GM04504 (cell line): ENCODE results near the gene GAS2L2.

Experiments used
- DNase-seq: peaks from one replicate; pipeline ENCODE4 v3.0.0-alpha.2; 2012; ENCODE audit warnings: low read depth

The GAS2L2 gene

DNA sequence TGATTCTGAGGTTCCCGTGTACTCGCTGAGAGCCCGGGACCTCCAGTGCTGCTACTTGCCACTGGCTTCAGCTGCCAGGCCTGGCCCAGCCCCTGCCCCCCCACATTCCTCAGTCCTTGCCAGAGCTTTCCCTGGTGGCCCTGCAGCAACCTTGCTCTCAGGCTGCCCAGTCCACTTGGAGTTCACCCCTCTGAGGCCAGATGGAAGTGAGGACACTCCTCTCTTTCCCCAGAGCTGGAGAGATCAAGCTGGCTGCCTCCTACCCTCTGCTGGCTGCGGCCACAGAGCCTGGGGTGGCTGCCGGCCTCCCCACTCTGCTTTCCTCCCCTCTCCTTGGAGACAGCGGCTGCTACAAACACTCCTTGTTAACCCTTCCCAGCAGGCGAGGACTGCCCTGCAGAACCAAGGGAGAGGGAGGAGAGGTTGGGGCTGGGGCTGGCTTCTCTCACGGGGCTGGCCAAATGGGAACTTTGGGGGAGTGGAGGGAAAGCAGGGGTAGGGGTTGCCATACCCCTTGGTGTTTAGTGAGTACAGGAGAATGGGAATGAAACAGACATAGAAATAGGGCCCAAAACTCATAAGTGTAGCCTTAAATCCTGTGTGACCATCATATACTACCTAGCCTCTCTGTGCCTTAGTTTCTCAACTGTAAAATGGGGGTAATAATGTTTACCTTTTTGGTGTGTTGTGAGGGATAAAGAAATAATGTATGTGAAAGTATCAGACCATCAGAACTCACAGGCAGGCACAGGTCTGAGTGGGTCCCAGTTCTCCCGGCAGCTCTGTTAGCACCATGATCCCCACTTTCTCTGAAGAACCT lies at the start of gene GAS2L2:
Gene GAS2L2, minus strand, starts transcription at position 295 of the 820 bp plus-strand sequence. CDS start 389 bp downstream, outside the sequence.
- no peak for DNase-seq

DNA sequence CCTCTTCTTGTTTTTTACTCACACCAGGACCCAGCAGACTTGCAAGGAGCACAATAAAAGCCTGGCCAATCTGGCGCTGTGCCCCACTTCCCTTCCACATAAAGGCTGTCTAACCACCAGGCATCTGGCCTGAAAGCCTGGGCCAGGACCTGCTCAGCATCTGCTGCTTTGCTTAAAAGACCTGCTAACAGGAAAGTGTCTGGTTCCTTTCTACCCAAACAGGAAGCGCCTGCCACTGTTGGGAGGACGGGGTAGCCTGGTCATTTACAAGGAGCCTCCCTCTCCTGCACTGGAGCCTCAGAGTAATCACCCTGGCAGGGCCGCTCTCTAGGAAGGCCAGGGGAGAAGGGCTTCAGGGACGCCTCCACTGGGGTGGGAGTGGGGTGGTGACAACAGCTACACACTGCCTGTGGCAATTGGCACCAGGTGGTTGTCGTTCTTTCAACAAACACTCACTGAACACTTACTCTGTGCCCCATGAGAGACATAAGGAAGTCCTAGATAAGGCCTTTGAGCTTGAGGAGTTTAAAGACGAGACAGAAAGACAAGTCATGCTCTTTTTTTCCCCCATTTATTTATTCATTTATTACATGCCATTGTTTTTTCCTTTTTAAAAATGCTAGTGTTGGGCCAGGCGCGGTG lies 48.7 kb upstream of the GAS2L2 start:
- DNase-seq = no peak

DNA sequence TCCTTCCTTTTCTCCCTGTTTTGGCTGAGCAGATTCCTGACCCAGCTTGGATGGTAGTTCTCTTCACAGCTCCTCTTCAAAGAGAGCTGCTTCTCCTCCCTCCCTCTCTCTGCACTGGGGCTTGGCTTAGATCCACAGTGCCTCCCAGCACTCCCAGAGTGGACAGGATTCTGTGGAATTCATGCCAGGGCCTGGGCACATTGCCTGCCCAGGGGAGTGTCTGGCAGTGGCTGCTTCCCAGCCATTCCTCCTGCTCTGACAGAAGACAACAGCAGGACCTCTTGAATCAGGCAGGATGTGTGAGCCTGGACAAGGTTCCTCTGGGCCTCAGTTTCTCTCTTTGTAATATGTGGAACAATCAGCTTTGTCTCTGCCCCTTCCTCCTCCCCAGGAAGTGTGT lies 46.9 kb upstream of the GAS2L2 start:
- peak; percentile 46 for DNase-seq

DNA sequence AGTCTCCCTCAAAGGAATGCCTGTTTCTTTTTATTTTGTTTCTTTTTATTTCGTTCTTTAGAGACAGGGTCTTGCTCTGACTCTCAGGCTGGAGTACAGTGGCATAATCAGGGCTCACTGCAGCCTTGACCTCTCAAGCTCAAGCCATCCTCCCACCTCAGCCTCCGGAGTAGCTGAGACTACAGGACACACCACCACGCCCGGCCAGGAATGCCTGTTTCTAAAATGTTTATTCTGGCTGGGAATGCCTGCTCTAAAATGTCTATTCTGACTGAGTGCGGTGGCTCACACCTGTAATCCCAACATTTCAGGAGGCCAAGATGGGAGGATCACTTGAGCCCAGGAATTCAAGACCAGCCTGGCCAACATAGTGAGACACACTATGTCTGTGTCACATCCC lies 44.9 kb upstream of the GAS2L2 start:
- no peak for DNase-seq

DNA sequence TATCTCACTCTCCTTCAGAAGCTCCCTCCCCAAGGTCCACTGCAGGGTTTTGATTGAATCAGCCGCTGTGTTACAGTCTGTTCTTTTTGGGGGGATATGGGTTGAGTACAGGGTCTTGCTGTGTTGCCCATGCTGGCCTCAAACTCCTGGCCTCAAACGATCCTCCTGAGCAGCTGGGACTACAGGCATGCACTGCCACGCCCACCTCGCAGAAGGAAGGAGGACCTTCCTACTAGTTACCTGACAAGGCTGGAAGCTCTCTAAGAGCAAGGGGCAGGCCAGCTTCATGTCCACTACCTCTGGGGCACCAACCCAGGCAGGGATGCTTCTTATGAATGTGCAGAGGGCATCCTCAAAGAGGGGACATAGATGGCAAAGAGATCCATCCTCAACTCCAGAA lies 44.3 kb upstream of the GAS2L2 start:
- no peak for DNase-seq

DNA sequence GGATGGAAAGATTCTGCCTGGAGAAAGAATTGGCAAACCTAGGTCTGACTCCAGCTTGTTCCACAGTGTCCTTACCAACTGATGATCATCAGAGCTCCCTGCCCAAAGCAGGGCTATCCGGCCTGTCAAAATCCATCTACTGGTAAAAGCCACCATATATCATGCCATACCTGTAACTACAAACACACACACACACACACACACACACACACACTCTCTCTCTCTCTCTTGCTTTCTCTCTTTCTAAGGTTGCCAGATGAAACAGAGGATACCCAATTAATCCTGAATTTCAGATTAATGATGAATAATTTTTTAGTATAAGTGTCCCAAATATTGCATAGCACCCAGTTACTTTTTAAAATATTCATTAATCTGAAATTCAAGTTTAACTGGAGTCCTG lies 43.9 kb upstream of the GAS2L2 start:
- no peak for DNase-seq

DNA sequence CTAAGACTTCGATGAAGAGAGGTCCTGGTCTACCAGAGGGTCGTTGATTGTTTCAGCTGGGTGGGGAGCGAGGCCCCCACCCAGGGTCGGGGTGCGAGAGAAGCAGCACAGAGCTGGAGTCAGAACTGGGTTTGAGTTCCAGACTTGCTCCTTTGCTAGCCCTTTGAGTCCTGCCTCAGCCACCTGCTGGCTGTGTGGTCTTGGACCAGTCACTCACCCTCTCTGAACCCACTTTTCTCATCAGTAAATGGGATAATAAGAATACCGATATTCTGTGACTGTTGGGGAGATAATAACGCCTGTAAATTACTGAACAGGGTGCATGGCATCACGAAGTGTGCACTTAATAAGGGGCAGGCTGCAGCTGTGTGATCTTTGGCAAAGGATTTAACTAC lies 42.8 kb upstream of the GAS2L2 start:
- DNase-seq = no peak

DNA sequence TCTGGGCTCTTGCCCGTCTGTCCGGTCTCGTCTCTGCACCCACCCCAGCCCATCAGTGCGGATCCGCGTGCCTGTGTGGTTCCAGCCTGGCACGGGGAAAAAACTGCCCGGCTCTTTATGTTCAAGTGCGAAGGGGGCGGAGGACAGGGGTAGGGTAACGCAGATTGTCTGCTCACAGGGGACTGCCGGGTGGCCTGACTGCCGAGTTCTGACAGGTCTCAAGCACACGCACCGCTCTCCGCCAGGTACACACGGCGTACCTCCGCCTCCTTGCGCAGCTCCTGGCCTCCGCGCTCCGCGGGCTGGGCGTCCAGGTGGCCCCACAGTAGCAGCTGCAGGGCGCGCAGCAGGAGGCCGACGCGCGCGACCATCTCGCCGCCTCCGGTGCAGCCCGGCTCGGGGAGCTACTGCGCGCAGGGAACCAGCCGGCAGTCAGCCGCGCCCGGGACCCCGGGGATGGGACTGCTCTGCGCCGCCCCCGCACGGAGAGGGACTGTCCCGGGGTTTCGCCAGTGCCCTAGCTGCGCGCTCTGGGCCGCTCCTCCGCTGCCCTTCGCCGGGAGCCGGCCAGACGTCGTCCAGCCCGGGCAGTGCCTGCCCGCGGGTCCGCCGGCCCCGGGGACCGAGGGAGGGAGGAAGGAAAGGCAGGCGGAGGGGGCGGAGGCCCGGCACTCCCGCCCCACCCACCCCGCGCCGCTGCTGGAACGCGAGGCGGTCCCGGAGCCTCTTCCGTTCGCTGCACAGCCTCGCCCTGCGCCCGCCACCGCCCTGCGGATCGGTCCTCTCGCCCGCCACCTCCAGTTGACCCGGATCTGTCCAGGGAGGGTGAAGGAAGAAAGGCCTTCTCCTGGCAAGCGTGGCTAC lies 42.2 kb upstream of the GAS2L2 start, which contains the start of gene MMP28:
Gene MMP28, minus strand, starts transcription at position 635 of the 864 bp plus-strand sequence. Its CDS starts 264 bp downstream, at position 371.
- DNase-seq = no peak

DNA sequence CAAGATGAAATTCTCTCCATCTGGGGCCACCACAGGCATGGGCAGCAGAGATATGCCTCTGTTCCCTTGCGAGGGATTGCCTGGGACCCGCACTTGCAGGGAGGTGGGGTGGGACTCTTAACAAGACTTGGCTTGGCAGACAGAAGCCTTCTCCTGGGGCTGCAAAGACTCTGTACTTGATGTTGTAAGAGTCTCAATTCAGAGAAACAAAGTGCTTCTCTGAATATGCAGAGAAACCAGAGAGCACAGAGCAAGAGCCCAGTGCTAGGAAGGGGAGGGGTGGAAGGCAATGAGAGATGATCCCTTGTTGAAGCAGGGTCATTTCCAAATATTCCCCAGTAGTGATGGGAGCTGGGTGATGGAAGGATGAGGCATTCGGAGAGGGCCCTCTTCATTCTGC lies 40.2 kb upstream of the GAS2L2 start:
- no peak for DNase-seq

DNA sequence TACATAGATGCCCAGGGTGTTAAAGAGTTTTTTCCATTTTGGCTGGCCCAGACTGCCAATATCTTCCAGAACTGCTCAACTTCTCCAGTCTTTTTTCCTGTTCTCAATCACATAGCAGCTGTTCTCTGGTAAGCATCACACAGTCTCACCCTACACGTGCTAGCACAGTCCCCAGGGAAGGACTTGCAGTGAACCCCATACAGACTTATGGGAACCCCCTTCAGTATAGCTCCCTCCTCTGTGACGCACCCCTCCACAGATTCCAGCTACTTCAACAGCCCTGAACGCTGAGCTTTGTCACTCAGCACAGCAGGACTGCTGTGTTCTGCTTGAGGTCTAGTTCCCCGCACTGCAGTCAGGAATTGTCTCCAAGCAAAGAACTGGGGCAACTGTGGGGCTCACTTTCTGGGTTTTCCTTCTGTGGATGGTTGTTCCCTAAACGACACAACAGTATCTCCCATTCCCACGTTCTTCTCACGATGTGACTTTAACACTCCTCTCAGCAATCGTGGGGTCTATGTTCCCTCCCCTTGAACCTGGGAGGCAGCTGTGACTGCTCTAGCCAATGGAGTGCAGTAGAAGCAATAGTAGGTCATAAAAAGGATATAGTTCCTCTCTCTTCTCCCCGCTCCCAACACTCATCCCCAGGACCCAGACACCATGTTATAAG lies 38.8 kb upstream of the GAS2L2 start:
- no peak for DNase-seq

DNA sequence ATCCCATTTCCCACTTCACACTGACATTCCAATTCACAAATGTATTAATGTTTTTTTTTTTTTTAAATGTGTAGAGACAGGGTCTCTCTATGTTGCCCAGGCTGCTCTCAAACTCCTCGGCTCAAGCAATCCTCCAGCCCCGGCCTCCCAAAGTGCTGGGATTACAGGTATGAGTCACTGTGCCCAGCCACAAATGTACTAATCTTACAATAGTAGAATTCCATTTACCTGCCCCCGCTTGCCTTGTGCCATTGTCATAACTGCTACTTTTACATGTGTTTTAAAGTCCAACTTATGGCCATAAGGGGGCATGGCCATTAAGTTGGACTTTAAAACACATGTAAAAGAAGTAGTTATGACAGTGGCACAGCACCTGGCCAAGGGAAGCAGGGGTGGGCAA lies 37.8 kb upstream of the GAS2L2 start:
- DNase-seq = no peak

DNA sequence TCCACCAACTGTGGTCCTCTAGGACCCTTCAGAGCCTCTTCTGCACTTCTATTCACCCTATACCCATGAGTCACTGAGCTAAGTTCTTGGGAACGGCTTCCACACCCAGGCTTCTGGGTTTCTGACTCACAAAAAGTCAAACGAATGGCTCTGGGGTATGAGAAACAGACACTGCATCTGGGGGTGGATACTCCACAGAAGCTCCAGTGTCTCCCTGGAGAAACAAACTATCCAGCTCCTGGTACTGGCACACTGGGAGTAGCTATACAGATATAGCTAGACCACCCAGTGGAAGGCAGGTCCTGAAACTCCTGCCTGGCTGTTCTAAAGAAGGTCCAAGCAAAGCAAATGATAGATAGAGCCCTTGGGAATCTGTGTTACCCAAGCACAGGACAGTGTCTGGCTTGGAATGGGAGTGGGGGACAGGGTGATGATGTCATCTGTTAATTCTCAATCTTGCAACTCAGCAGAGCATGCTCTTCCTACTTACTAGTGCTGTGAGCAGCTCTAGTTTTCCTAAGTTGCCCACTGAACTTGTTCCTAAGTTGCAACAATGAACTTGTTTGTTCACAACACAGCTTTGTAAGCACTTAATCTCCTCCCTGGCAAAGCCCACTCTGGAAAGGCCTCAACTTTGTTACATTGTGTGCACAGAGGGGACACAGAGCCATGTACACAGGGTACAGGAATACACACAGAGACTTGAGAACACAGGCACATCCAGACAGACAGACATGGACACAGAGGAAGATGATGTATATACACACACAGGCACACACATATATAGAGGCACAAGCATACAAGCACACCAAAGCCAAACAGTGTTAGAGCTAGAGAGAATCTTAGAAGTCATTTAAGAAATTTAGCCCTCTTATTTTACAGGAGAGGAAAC lies 35.7 kb upstream of the GAS2L2 start:
- DNase-seq = peak; percentile 72

DNA sequence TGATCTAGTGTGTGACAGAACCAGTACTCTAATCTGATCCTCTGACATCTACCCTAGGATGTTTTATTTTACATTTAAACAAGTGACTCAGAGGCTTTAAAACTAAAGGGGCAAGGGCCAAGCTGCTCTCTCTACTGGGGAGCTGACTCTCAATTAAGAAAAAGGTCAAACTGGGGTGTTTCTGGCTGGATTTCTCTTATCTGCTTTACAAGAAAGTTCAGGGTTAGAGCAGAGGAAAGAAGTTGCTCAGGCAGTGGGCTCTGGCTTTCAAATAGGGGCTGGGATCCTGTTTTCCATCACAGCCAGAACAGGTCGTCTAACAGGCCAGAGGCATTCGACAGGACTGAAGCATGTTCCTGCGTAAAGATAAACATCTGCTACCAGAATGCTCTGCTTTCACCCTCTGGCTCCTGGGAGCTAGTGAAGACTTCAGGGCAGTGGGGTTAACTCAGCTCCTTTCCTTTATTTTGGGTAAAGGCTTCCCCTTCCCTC lies 33.9 kb upstream of the GAS2L2 start:
- DNase-seq = no peak

DNA sequence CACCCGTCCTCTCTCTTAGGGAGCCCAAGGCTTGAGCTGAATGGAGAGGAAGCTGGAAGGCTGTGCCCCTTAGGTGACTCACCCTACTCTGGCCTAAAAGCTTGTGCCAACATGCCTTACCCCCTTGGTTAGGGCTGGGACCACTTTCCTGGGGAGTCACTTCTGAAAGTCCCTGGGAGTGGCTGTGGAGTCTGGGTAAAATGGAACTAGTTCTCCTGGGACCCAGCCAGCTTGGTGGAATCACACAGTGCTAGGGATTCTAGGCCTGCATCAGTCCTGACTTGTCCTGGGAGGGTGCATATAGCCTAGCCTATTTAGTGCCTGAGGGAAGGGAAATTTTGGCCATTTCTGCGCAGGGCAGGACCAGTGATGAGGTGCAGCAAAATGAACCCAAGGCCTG lies 31.9 kb upstream of the GAS2L2 start:
- DNase-seq = no peak

DNA sequence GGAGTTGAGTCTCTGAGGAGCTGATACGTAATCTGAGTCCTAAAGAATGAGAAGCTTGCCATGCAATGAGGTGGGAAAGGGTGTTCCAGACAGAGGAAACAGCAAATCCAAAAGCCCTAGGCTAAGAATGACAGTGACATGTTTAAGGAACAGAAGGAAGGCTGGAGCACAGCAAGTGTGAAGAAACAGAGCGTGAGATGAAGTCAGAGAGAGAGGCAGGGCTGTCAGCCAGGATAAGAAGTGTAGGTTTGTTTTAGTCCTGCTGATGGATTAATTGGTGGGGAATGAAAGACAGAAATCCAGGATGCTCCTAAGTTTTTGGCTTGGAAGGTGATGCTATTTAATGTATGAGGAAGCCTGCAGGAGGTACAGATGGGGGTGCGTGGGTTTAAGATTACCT lies 27.9 kb upstream of the GAS2L2 start:
- no peak for DNase-seq

DNA sequence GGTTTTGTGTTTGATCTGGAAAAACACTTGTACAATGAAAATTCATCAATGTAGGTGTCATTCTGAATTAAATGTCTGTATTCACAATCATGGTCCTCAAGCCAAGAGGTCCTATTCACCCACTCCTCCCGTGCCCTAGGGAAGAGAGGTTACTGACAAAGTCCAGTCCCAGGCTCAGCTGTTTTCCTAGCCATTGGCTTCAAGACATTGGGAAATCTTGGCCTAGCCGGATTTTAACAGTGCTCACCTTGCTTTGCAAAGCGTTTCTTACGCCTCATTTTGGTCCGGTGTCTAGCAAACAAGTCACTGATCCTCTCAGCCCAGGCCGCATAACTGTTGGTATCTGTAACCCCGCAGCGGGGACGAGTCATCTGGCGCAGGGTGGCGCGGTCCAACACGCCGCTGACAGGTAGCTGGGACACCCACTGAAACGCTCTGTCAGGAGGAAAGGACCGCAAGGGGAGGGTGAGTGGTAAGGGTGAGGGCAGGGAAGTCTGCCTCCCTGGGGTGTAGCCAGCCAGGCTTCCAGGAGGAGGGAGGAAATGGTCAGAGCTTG lies 25.7 kb upstream of the GAS2L2 start:
- no peak for DNase-seq

DNA sequence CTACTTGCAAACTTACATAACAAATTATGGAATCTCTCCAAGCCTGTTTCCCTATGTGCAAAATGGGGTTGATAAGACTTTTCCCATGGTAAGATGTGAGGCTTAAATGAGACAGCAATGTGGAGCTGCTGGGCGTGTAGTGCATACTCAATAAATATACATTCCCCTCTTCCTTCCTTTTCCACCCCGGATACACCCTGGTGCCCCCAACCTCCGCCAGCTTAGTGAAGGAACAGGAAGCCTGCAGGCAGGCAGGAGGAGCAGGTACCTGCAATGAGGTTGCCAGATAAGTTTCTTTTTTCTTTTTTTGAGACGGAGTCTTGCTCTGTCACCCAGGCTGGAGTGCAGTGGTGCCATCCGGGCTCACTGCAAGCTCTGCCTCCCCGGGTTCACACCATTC lies 22.5 kb upstream of the GAS2L2 start:
- no peak for DNase-seq

DNA sequence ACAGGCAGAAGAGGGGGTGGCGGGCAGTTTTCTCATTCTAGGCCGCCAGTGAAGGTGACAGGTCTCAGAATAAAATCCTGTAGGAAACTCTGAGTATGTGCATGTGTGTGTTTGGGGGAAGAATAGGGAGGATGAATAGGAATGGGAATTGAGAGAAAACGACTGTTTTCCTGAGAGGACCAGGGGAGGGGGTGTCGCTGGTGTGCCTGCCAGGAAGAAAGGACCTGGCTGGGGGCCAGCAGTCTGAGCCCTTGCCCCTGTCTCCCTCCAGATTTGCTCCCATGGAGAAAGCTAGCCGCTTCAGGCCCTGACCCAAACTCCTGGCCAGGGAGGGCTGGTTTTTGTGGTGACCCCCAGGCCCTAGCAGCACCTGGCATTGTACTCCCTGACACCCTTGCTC lies 22.0 kb upstream of the GAS2L2 start:
- DNase-seq = no peak

DNA sequence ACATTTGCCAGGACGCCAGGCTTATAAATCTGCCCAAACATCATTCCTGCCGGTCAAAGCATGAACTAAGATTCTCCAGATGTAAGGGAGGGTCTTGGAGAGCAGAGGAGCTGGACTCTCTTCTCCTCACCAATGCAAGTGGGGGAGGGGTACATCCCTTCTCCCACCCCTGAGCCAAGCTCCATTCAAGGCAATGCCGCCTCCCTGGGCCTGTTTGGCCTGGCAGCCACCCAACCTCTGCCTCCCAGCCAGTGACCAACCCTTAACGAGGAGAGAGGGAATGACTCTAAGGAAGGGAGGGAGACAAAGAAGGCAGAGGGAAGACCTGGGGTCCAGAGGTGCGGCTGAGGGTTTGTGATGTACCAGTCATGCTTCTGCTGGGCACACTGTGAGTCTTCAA lies 21.5 kb upstream of the GAS2L2 start:
- no peak for DNase-seq

DNA sequence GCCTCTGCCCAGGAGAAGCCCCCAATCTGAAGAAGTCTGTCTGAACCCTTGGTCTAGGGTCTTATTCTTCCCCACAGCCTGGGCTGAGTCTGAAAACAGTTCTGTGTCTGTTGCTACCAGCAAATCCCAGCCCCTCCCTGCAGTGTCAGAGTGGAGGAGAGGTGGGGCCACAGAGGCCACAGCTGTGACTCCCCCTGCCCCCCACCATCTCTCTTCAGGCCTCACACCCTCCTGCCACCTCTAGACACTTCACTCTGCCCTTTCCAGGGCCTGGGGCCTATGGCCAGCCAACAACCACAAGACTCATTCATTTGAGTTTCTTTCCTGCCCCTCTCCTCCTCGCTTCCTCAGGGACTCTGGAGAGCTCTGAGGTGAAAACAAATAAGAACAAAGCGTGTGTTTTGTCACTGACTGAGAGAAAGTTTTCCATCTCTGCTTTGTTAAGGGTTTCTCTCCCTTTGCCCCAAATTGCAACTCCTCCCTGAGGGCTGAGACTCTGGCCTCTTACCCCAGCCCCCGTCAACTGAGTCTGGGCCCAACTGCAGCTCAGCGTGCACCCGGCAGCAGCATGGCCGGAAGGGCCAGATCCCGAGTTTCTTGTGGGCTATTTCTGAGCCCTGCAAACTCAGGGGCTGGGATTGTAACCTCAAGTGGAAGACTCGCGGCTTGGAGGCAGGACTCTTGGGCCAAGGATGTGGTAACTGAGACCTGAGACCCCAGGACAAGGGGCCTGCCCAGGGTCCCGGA lies 20.8 kb upstream of the GAS2L2 start:
- no peak for DNase-seq
